HL-60 (cell line): ENCODE results near the gene RUNX1.

Experiments used
- DNase-seq, 2 experiments: peaks; one replicate each; pipeline ENCODE4 v3.0.0-alpha.2; 2010 to 2020; ENCODE audit warnings: low read depth in 1 of 2, low spot score in 1 of 2
- H3K27ac ChIP-seq: fragments of 250-450 bp; sonication (Bioruptor Pico); replicated peaks from 2 replicates; pipeline ENCODE4 v1.5.1; 2020; ENCODE audit warnings: mild to moderate bottlenecking, moderate library complexity
- H3K27me3 ChIP-seq: fragments of 250-450 bp; sonication (Bioruptor Pico); 2 replicates; pipeline ENCODE4 v1.5.1; 2021; ENCODE audit warnings: mild to moderate bottlenecking, moderate library complexity; ENCODE audit not compliant: insufficient read depth, poor library complexity, severe bottlenecking
- H3K4me3 ChIP-seq: replicated peaks from 2 replicates; pipeline ENCODE4 v1.5.1; 2011; ENCODE audit warnings: mild to moderate bottlenecking, control low read depth, low read length; ENCODE audit not compliant: insufficient read depth
- CTCF ChIP-seq: IDR thresholded peaks from one replicate; pipeline ENCODE4 v1.5.1; 2011; ENCODE audit warnings: low read length, control low read depth, inconsistent platforms; ENCODE audit not compliant: insufficient read depth
- GABPA ChIP-seq: IDR thresholded peaks from 2 replicates; pipeline ENCODE4 v1.6.1; 2012; ENCODE audit warnings: low read depth
- POLR2AphosphoS5 ChIP-seq: IDR thresholded peaks from 2 replicates; pipeline ENCODE4 v1.6.1; 2012; ENCODE audit warnings: low read depth
- REST ChIP-seq: IDR thresholded peaks from 2 replicates; pipeline ENCODE4 v1.6.1; 2012; ENCODE audit warnings: low read depth; ENCODE audit not compliant: insufficient replicate concordance
- SPI1 ChIP-seq: IDR thresholded peaks from 2 replicates; pipeline ENCODE4 v1.6.1; 2012; ENCODE audit warnings: low read depth, mild to moderate bottlenecking, borderline replicate concordance

The RUNX1 gene

GRCh38 chr21:34914239-34914638 is 134.9 kb downstream of the RUNX1 start:
- peak; percentile 45 to 89 for DNase-seq
- no peaks in the 10 kb centered on the region for H3K27me3 ChIP-seq
- peak overlapping the region; percentile 49 for H3K27ac ChIP-seq
- no peak overlapping the region for H3K4me3 ChIP-seq
- no peak for TF ChIP-seq GABPA
- no peak for TF ChIP-seq POLR2AphosphoS5
- TF ChIP-seq SPI1, result no peak
- no peak for TF ChIP-seq REST
- no peak for TF ChIP-seq CTCF

GRCh38 chr21:34913811-34914210 is 135.3 kb downstream of the RUNX1 start:
- peak overlapping the region; percentile 49 for H3K27ac ChIP-seq
- H3K27me3 ChIP-seq, result no peaks in the 10 kb centered on the region
- TF ChIP-seq POLR2AphosphoS5 (no peak), GABPA (no peak), SPI1 (no peak), CTCF (no peak), REST (no peak)
- no peak for DNase-seq
- H3K4me3 ChIP-seq, result no peak overlapping the region

- peak in 1 of 2 experiments; percentile 74 for DNase-seq
- TF ChIP-seq POLR2AphosphoS5 (peak; percentile 27; the same call in 1 of the 2 replicates), CTCF (peak; percentile 3), REST (no peak), GABPA (no peak), SPI1 (no peak)
- Histone ChIP-seq H3K4me3 (no peak overlapping the region), H3K27ac (peak overlapping the region; percentile 96), H3K27me3 (no peaks in the 10 kb centered on the region)
These were observed 136.8 kb downstream of the RUNX1 start for GRCh38 chr21:34912022-34912945.
